ENCODE results near the gene H2BW2.
"Not testable (repeated sequence)": the region's sequence is repeated elsewhere in the genome, so short reads cannot be mapped to it uniquely, and the experiment has no call there.

Gene H2BW2

GRCh38 chrX:104039689-104040505 is at the start of gene H2BW2:
Gene H2BW2 (plus strand): TSS chrX:104039956. CDS start chrX:104039995, 39 bp downstream.
- no peak for DNase-seq

GRCh38 chrX:103999234-103999633 is 40.5 kb upstream of the H2BW2 start:
- DNase-seq = no peak

GRCh38 chrX:104008831-104009230 is 30.9 kb upstream of the H2BW2 start:
- DNase-seq = no peak

GRCh38 chrX:104013158-104013557 is 26.6 kb upstream of the H2BW2 start:
- DNase-seq = no peak

GRCh38 chrX:104013606-104014005 is 26.1 kb upstream of the H2BW2 start, which contains the start of gene H2BW1:
Gene H2BW1 (minus strand): TSS chrX:104013708. CDS start chrX:104013576, 132 bp downstream.
- DNase-seq = no peak

DNA sequence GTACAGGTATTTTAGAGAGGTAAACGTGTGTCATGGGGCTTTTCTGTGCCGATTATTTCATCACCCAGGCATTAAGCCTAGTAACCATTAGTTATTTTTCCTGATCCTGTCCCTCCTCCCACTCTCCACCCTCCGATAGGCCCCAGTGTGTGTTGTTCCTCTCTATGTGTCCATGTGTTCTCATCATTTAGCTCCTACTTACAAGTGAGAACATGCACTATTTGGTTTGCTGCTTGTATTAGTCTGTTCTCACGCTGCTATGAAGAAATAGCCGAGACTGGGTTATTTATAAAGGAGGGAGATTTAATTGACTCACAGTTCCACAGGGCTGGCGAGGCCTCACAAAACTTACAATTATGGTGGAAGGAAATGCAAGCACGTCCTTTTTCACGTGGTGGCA is 24.2 kb upstream of the H2BW2 start:
- not testable (repeated sequence) for DNase-seq

- no peak for DNase-seq
These were observed 21.6 kb upstream of the H2BW2 start for GRCh38 chrX:104018126-104018525.

GRCh38 chrX:104041003-104041402 is 1.2 kb downstream of the H2BW2 start:
- no peak for DNase-seq

DNA sequence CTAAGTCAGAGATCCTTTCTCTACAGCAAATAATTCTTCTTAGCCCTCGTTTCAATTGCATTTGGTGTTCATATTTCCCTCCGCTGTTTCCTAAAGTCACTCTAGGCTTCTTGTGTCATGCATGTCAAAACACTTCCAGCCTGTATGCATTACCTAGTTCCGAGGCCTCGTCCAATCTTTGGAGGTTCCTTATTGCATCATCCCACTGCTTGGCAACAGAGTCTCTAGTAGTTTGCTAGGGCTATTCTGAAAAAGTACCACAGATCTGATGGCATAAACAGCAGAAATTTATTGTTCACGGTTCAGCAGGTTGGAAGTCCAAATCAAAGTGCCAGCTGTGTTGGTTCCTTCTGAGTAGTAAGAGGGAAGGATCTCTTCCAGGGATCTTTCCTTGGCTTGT is 5.9 kb downstream of the H2BW2 start:
- DNase-seq = no peak

GRCh38 chrX:104047171-104047570 is 7.4 kb downstream of the H2BW2 start:
- DNase-seq = no peak

- not testable (repeated sequence) for DNase-seq
These were observed 15.2 kb downstream of the H2BW2 start for GRCh38 chrX:104054956-104055355.

- DNase-seq = not testable (repeated sequence)
These were observed 22.9 kb downstream of the H2BW2 start for GRCh38 chrX:104062636-104063035.

- DNase-seq = not testable (repeated sequence)
These were observed 36.2 kb downstream of the H2BW2 start, which contains the start of gene TMSB15C for GRCh38 chrX:104075778-104076445. Gene TMSB15C (minus strand): TSS chrX:104076236.

GRCh38 chrX:104077854-104078253 is 38.1 kb downstream of the H2BW2 start:
- DNase-seq = not testable (repeated sequence)

DNA sequence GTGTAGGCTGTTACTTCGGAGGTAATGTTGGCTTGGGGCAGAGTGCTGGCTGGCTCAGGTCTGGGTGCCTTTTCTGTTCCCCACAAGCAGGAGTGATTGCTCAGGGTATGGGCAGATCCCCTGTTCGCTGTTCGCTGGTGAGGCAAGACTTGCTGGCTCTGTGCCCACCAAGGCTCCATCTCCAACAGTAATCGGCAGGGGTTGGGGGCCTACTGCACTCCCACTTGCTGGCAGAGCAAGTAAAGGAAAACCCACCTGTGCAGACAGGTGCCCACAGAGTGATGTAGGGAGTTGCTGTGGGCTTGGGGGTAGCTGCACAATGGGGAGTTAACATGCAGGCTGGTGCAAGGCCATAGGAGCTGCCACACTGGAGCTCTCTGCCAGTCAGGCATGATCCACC is 44.3 kb downstream of the H2BW2 start:
- DNase-seq = no peak

DNA sequence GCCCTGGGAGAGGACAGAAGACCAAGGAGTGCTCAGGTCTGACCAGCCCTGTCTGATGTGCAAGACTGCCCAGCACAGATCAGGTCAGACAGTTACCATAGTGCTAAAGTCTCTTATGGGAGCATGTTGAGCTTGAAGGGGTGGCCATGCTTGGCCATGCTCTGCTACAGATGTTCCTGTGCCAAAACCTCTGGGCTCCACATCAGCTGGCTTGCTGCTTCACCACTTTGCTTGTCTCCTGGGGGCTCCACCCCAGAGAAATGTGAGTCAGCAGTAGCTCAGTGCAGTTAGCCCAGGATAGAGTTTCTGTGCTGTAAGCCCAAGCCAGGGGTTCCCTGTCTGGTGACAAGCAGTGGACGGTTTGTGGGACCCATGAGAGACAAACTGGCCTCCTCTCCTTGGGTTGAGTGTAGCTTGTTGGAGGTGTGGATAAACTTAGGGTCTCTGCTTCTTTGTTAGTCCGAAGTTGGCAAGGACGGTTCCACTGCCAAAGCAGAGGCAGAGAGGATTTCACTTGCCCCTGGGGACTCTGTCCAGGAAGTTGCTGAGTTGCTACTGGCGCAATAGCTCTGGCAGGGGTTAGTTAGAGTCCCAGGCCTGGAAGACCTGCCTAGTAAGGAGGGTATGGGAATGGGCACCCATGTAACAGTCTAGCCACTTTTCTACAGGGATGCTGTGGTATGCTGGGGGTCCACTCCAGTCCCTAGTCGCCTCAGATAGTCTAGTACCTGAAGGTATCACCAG is 45.0 kb downstream of the H2BW2 start:
- DNase-seq = no peak

GRCh38 chrX:104085477-104085876 is 45.7 kb downstream of the H2BW2 start:
- DNase-seq = no peak

GRCh38 chrX:104085919-104086318 is 46.2 kb downstream of the H2BW2 start:
- no peak for DNase-seq

Measured in NCI-H524 (cell line).